Measurements from ENCODE around the gene EFNA5. TPM values are rescaled to one million over a fixed set of nuclear protein-coding genes. Genes with fewer than 3 reads are reported as not detected.
A peak's percentile ranks its signal among the peaks of the same experiment; 100 is the strongest.

The EFNA5 gene
- total and polyA plus RNA-seq, 10 of the 15 experiments (the other 5 are each of a cell fraction or from before 2014, with no cell fraction given): 0.19 to 12.6 (median 3.9) TPM

- ChIA-PET CTCF (interaction anchor here (0.5 to 3.9 kb wide), 8 partner anchors 9 to 240 kb away, joined by 3 to 16 read pairs (median 5); no protein-coding TSS in a partner anchor), RAD21 (ENCODE audit: unreplicated experiment) (interaction anchor here (0.5 to 2.7 kb wide), 2 partner anchors 11 to 18 kb away, joined by 3 to 16 read pairs; no protein-coding TSS in a partner anchor), SMC1A (ENCODE audit: uncharacterized antibody, unreplicated experiment) (interaction anchor here (0.7 to 8.9 kb wide), 9 partner anchors 8 to 508 kb away, joined by 3 to 106 read pairs (median 5); no protein-coding TSS in a partner anchor), POLR2A (interaction anchor here (1.4 to 1.7 kb wide), 2 partner anchors 9 to 11 kb away, joined by 5 read pairs; no protein-coding TSS in a partner anchor)
- H4K20me1 ChIP-seq (ENCODE audit: control insufficient read depth, insufficient read depth): no peaks in the 10 kb centered on the region
- peaks cover 1% of the 10 kb centered on the region for H3K79me2 ChIP-seq (ENCODE audit: control insufficient read depth, insufficient read depth, low read length)
- intact Hi-C loops (cut with micrococcal nuclease; ENCODE audit: unreplicated experiment): no loop called here
- no peak for DNase-seq (ENCODE audit: low read depth, low spot score)
- H3K4me1 ChIP-seq (ENCODE audit: control insufficient read depth, insufficient read depth, low read length): peaks cover 4% of the 10 kb centered on the region; the same call in 1 of the 2 replicates
- H3K9me3 ChIP-seq (replicated peaks; ENCODE audit: control insufficient read depth, insufficient read depth, low read length): no peaks in the 10 kb centered on the region
- H3K9ac ChIP-seq (ENCODE audit: control insufficient read depth, insufficient read depth, low read length): no peak overlapping the region
- BruUV-seq (replicated peaks): no TSS peak
- H3K27me3 ChIP-seq (replicated peaks in 1 of 2; ENCODE audit: control insufficient read depth in 2 of 2, insufficient read depth in 2 of 2, low read length in 1 of 2): no peaks in the 10 kb centered on the region
- H3K4me3 ChIP-seq: no peak overlapping the region
- in situ Hi-C loops (cut with MboI): no loop called here
- H2AFZ ChIP-seq (ENCODE audit: control insufficient read depth, low read depth, low read length): peak overlapping the region; percentile 57
- no peak overlapping the region for H3K4me2 ChIP-seq (ENCODE audit: control insufficient read depth, insufficient read depth)
- no peaks in the 10 kb centered on the region for H3K36me3 ChIP-seq (ENCODE audit: control insufficient read depth in 2 of 2, insufficient read depth in 2 of 2, low read length in 1 of 2)
- WGBS (ENCODE audit: insufficient coverage, insufficient replicate concordance, low lambda C conversion rate, missing lambda C conversion rate): 29% methylated on average over 6 of the region's 7 CpGs
- ATAC-seq: peak; percentile 69
- peak; percentile 57 for FAIRE-seq
- H3K27ac ChIP-seq (ENCODE audit: control insufficient read depth, insufficient read depth): no peak overlapping the region
- TF ChIP-seq SUZ12 (IDR thresholded peaks at IDR 0.05; ENCODE audit: unreplicated experiment): no peak
- peak; percentile 21; the same call in 1 of the 2 replicates for TF ChIP-seq RUNX3 (IDR thresholded peaks at IDR 0.05; ENCODE audit: low read length)
- no peak for TF ChIP-seq BRCA1 (IDR thresholded peaks at IDR 0.05; ENCODE audit: low read depth, low read length)
- TF ChIP-seq POLR2A (IDR thresholded peaks at IDR 0.05; ENCODE audit: low read depth, low read length): no peak
- TF ChIP-seq MLLT1 (IDR thresholded peaks at IDR 0.05): 0 out of 2 replicates have a peak, but pooled peaks have one; percentile 19
- no peak for TF ChIP-seq HDAC6 (IDR thresholded peaks at IDR 0.05; ENCODE audit: unreplicated experiment)
- no peak for TF ChIP-seq MXI1 (IDR thresholded peaks at IDR 0.05; ENCODE audit: low read depth, low read length)
- TF ChIP-seq ZBTB11 (CRISPR knock-in tag; IDR thresholded peaks at IDR 0.05): peak; percentile 49; the same call in 1 of the 2 replicates
- TF ChIP-seq PRDM15 (CRISPR knock-in tag; IDR thresholded peaks at IDR 0.05): no peak
- TF ChIP-seq MEF2B (IDR thresholded peaks at IDR 0.05; ENCODE audit: partially characterized antibody, poor library complexity, severe bottlenecking): peak; percentile 42
- TF ChIP-seq MAX (IDR thresholded peaks at IDR 0.05; ENCODE audit: low read depth, low read length): no peak
- no peak for TF ChIP-seq ZNF217 (IDR thresholded peaks at IDR 0.05)
- TF ChIP-seq NKRF (conservative IDR thresholded peaks at IDR 0.05): no peak
Measured at GRCh38 chr5:107553117-107553555, 117.6 kb downstream of the EFNA5 start.
